Left lung (tissue), 10 donors: ENCODE results near the gene TENM4. TPM values are rescaled to one million over a fixed set of nuclear protein-coding genes. Genes with fewer than 3 reads are reported as not detected.
A peak's percentile ranks its signal among the peaks of the same experiment; 100 is the strongest.

Experiments used
- ATAC-seq: fragments of 200-7000 bp; cut with Tn5 transposase; one replicate; pipeline ENCODE4 v1.9.1; 2020; ENCODE audit warnings: moderate library complexity
- DNase-seq, 4 donors: peaks; one replicate each; pipeline ENCODE4 v3.0.0-alpha.2; 2013 to 2020
- H3K27ac ChIP-seq, 2 donors: fragments of 200-600 bp; sonication (generic) in 1 of 2; one replicate each; pipeline versions ENCODE4 v1.5.0 to v1.8.0; 2020 to 2021
- H3K27me3 ChIP-seq, 2 donors: fragments of 200-600 bp; sonication (generic) in 1 of 2; one replicate each; pipeline versions ENCODE4 v1.5.0 to v1.8.0; 2020 to 2021
- H3K36me3 ChIP-seq, 2 donors: fragments of 200-600 bp; sonication (generic) in 1 of 2; one replicate each; pipeline versions ENCODE4 v1.5.0 to v1.8.0; 2020 to 2021
- H3K4me1 ChIP-seq, 2 donors: fragments of 200-600 bp; one replicate each; pipeline ENCODE4 v1.8.0; 2021
- H3K4me3 ChIP-seq, 2 donors: fragments of 200-600 bp; sonication (generic) in 1 of 2; one replicate each; pipeline versions ENCODE4 v1.5.0 to v1.8.0; 2020 to 2021; ENCODE audit warnings: mild to moderate bottlenecking in 1 of 2
- H3K9me3 ChIP-seq, 2 donors: fragments of 200-600 bp; sonication (generic) in 1 of 2; one replicate each; pipeline versions ENCODE4 v1.5.0 to v1.8.0; 2020 to 2021
- intact Hi-C, 2 donors: fragments of 100-400 bp; cut with DNase I; formaldehyde crosslinking; loops; one replicate each; pipeline versions ENCODE4 v1.11.2 to v1.14.2; 2022
- polyA plus RNA-seq, 6 donors: library from polyadenylated mRNA; unstranded; fragments of 120-200 nt; gene quantifications; one replicate each; pipeline ENCODE4 v1.2.1, GENCODE V29; 2013; ENCODE audit not compliant: insufficient read length in 6 of 6
- total RNA-seq, 2 donors: library from RNA; stranded (reverse); fragmentation: NEBNext Ultra II Directional; extraction: Animal tissue kit (Norgen Biotek cat#: 25700); gene quantifications; one replicate each; pipeline ENCODE4 v1.2.1, GENCODE V29; 2021
- TF ChIP-seq, protein P1 (sequence below), 2 donors: fragments of 200-600 bp; sonication (generic) in 1 of 2; IDR thresholded peaks; one replicate each; pipeline versions ENCODE4 v1.5.0 to v1.8.0; 2021; ENCODE audit warnings: antibody characterized with exemption in 2 of 2
- donor health status: DM: no; HTN: yes; CAD: no.
- donor health status: DM: no; HTN: no; CAD: no.

The TENM4 gene
- total and polyA plus RNA-seq, 8 donors, result 3.4 to 7.1 (median 5.2) TPM

DNA sequence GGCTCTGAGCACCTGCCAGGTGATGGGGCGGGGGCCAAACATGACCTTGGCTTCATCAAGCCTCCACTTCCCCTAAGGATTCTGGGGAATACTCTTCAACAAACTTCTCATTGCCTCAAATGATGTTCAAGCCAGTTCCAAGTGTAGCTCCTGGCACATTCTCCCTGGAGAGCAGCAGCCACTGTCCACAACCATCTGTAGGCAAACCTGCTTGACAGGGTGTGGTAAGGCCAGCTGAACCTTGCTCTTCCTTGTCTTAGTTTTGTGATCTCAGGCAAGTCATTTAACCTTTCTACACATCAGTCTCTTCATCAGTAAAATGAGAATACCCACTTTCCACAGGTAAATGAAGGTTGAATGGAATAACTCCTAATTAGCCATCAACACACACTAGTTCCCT lies 323.3 kb downstream of the TENM4 start:
- no peak for DNase-seq
- Histone ChIP-seq H3K9me3 (no peaks in the 10 kb centered on the region), H3K4me1 (no peaks in the 10 kb centered on the region), H3K27me3 (no peaks in the 10 kb centered on the region), H3K4me3 (no peak overlapping the region), H3K36me3 (no peaks in the 10 kb centered on the region), H3K27ac (no peak overlapping the region)
- ATAC-seq, result no peak
- TF ChIP-seq, protein P1, sequence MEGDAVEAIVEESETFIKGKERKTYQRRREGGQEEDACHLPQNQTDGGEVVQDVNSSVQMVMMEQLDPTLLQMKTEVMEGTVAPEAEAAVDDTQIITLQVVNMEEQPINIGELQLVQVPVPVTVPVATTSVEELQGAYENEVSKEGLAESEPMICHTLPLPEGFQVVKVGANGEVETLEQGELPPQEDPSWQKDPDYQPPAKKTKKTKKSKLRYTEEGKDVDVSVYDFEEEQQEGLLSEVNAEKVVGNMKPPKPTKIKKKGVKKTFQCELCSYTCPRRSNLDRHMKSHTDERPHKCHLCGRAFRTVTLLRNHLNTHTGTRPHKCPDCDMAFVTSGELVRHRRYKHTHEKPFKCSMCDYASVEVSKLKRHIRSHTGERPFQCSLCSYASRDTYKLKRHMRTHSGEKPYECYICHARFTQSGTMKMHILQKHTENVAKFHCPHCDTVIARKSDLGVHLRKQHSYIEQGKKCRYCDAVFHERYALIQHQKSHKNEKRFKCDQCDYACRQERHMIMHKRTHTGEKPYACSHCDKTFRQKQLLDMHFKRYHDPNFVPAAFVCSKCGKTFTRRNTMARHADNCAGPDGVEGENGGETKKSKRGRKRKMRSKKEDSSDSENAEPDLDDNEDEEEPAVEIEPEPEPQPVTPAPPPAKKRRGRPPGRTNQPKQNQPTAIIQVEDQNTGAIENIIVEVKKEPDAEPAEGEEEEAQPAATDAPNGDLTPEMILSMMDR (IDR thresholded peaks at IDR 0.05), result no peak
- intact Hi-C loops, result no loop called here

DNA sequence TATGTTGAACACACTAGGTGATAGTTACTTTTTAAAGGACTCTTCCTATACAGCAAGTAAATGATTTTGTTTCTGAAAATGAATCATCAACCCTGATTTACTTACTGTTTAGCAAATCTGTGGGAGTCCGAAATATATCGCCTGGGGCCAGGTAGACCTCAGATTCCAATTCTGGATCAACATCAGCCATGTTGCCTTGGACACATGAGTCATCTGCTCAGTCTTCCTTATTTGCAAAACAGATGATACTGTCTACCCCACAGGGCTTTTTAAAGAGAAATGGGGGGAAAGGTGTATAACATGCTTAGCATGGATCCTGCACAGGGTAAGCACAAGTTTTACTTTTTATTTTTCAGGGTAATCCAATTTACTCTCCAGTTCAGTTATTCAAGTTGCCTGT lies 324.2 kb downstream of the TENM4 start:
- no peak for DNase-seq
- TF ChIP-seq, protein P1 (IDR thresholded peaks at IDR 0.05), result no peak
- no peaks in the 10 kb centered on the region for H3K36me3 ChIP-seq
- H3K4me3 ChIP-seq, result no peak overlapping the region
- H3K9me3 ChIP-seq, result no peaks in the 10 kb centered on the region
- H3K27ac ChIP-seq, result no peak overlapping the region
- intact Hi-C loops, result no loop called here
- ATAC-seq, result no peak
- H3K27me3 ChIP-seq, result no peaks in the 10 kb centered on the region
- no peaks in the 10 kb centered on the region for H3K4me1 ChIP-seq

DNA sequence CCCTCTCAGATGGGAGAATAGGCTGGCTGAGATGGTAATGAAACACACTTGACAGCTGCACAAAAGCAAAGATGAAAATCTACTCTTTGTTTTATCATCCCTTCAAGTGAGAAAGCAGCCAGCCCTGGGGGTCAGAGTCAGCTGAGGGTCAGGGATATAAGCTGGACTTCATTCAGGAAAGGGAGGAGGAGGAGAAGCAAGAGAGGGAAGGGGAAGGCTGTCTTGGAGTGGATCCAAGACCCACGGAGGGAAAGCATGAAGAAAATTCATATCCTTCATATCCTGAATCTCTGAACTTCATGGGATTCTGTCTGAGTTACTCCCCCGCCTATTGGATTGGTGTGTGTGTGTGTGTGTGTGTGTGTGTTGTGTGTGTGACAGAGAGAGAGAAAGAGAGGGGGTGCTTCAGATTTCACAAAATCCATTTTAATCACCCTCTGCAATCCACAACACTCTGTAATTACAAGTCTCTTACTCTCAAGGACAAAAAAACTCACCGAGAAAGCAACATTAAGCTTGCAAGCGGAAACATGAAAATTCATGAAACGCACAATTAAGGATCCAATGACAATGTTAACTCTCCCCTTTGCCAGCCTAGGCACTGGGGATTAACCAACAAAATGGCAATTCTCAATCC lies 327.7 kb downstream of the TENM4 start:
- no peaks in the 10 kb centered on the region for H3K27me3 ChIP-seq
- H3K4me3 ChIP-seq, result no peak overlapping the region
- H3K36me3 ChIP-seq, result no peaks in the 10 kb centered on the region
- no peak overlapping the region for H3K27ac ChIP-seq
- intact Hi-C loops, result no loop called here
- peak in 1 of 4 donors; percentile 45 for DNase-seq
- no peak for ATAC-seq
- no peaks in the 10 kb centered on the region for H3K4me1 ChIP-seq
- no peaks in the 10 kb centered on the region for H3K9me3 ChIP-seq
- TF ChIP-seq, protein P1 (IDR thresholded peaks at IDR 0.05), result no peak

DNA sequence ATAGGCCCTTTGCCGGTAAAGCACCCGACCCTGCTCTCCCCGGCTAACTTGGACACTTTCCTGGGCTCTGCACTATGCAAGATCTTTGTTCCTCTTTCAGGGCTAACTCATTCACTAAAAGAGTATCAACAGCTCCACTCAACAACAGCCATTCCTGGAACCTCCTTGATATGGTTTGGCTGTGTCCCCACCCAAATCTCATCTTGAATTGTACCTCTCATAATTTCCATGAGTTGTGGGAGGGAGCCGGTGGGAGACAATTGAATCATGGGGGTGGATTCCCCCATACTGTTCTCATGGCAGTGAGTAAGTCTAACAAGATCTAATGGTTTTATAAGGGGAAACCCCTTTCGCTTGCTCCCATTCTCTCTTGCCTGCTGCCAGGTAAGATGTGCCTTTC lies 330.0 kb downstream of the TENM4 start:
- Histone ChIP-seq H3K36me3 (no peaks in the 10 kb centered on the region), H3K4me1 (no peaks in the 10 kb centered on the region), H3K27ac (no peak overlapping the region), H3K9me3 (no peaks in the 10 kb centered on the region), H3K27me3 (no peaks in the 10 kb centered on the region), H3K4me3 (no peak overlapping the region)
- DNase-seq (no peak), ATAC-seq (no peak)
- intact Hi-C loops, result no loop called here
- TF ChIP-seq, protein P1 (IDR thresholded peaks at IDR 0.05), result no peak

DNA sequence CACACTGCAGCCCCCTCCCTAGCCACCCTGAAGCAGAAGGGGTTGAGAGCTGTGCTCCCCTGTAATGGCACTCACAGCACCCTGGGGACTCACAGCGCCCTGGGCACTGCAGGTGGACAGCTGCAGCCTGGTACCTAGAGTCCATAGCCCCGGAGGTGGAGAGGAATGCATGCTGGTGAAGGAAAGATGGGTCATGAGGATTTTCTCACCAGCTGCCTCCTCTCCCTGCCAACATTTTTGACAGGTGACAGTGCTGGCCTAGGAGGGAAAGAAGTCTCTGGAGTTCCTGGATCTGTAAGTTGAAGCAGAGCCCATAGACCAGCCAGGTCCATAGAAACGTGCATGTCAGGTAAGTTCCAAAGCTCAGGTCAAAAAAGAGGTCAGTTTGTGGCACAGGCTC lies 330.5 kb downstream of the TENM4 start:
- DNase-seq (no peak), ATAC-seq (no peak)
- TF ChIP-seq, protein P1 (IDR thresholded peaks at IDR 0.05), result no peak
- intact Hi-C loops, result no loop called here
- Histone ChIP-seq H3K27ac (no peak overlapping the region), H3K36me3 (no peaks in the 10 kb centered on the region), H3K4me3 (no peak overlapping the region), H3K27me3 (no peaks in the 10 kb centered on the region), H3K4me1 (no peaks in the 10 kb centered on the region), H3K9me3 (no peaks in the 10 kb centered on the region)
